GM23338 (cell line): ENCODE results near the gene FAM13A. TPM values are rescaled to one million over a fixed set of nuclear protein-coding genes. Genes with fewer than 3 reads are reported as not detected.

ENCODE experiments used
- ATAC-seq: fragments of 200-7000 bp; cut with Tn5 transposase; 3 replicates; pipeline ENCODE4 v1.9.1; 2020
- DNase-seq: peaks from one replicate; pipeline ENCODE4 v3.0.0-alpha.2; 2015; ENCODE audit warnings: low spot score
- H2AFZ ChIP-seq: fragments of 200-600 bp; sonication (generic); 2 replicates; pipeline ENCODE4 v1.8.0; 2016; ENCODE audit warnings: antibody characterized with exemption, mild to moderate bottlenecking, moderate library complexity
- H3F3A ChIP-seq: fragments of 200-600 bp; sonication (generic); replicated peaks from 2 replicates; pipeline ENCODE4 v1.8.0; 2017; ENCODE audit warnings: antibody characterized with exemption, mixed run types, low read depth
- H3K27ac ChIP-seq: fragments of 200-600 bp; sonication (generic); 2 replicates; pipeline ENCODE4 v1.6.1; 2016; ENCODE audit warnings: low read depth
- H3K27me3 ChIP-seq: fragments of 200-600 bp; sonication (generic); 2 replicates; pipeline ENCODE4 v1.8.0; 2016; ENCODE audit warnings: mild to moderate bottlenecking, mixed run types, moderate library complexity; ENCODE audit not compliant: insufficient read depth
- H3K36me3 ChIP-seq: fragments of 200-600 bp; sonication (generic); 2 replicates; pipeline ENCODE4 v1.8.0; 2016; ENCODE audit warnings: mild to moderate bottlenecking; ENCODE audit not compliant: insufficient read depth
- H3K4me1 ChIP-seq: fragments of 200-600 bp; sonication (generic); 2 replicates; pipeline ENCODE4 v1.8.0; 2016; ENCODE audit warnings: mild to moderate bottlenecking, moderate library complexity; ENCODE audit not compliant: insufficient read depth
- H3K4me2 ChIP-seq: fragments of 200-600 bp; sonication (generic); 2 replicates; pipeline ENCODE4 v1.7.1; 2017; ENCODE audit warnings: mixed run types
- H3K4me3 ChIP-seq: fragments of 200-600 bp; sonication (generic); 2 replicates; pipeline ENCODE4 v1.6.1; 2016; ENCODE audit warnings: mixed run types
- H3K79me2 ChIP-seq: fragments of 200-600 bp; sonication (generic); replicated peaks from 2 replicates; pipeline ENCODE4 v1.8.0; 2017; ENCODE audit warnings: mild to moderate bottlenecking; ENCODE audit not compliant: insufficient read depth
- H3K9me2 ChIP-seq: fragments of 200-600 bp; sonication (generic); 2 replicates; pipeline ENCODE4 v1.8.0; 2017; ENCODE audit not compliant: insufficient read depth
- H4K20me1 ChIP-seq: fragments of 200-600 bp; sonication (generic); replicated peaks from 2 replicates; pipeline ENCODE4 v1.8.0; 2017; ENCODE audit warnings: mild to moderate bottlenecking; ENCODE audit not compliant: insufficient read depth
- H3K27ac Mint-ChIP-seq: 2 replicates; pipeline ENCODE4 v1.8.0; 2020; ENCODE audit warnings: inconsistent platforms, mild to moderate bottlenecking, moderate library complexity, mixed read lengths
- H3K27me3 Mint-ChIP-seq: 3 replicates; pipeline ENCODE4 v1.8.0; 2022; ENCODE audit warnings: low read depth, mild to moderate bottlenecking, moderate library complexity, mixed read lengths, inconsistent platforms; ENCODE audit not compliant: insufficient read depth, poor library complexity
- H3K36me3 Mint-ChIP-seq: 3 replicates; pipeline ENCODE4 v1.8.0; 2021; ENCODE audit warnings: low read depth, mild to moderate bottlenecking, inconsistent platforms, moderate library complexity, mixed read lengths
- H3K4me1 Mint-ChIP-seq: 3 replicates; pipeline ENCODE4 v1.8.0; 2020; ENCODE audit warnings: mild to moderate bottlenecking, inconsistent platforms, mixed read lengths
- H3K4me3 Mint-ChIP-seq: 3 replicates; pipeline ENCODE4 v1.8.0; 2021; ENCODE audit warnings: moderate library complexity, mild to moderate bottlenecking, inconsistent platforms, mixed read lengths
- H3K9me3 Mint-ChIP-seq: 3 replicates; pipeline ENCODE4 v1.8.0; 2020; ENCODE audit warnings: moderate library complexity, mild to moderate bottlenecking, inconsistent platforms, mixed read lengths
- CREB1 ChIP-seq: fragments of 250-450 bp; sonication (Bioruptor Pico); IDR thresholded peaks from 2 replicates; pipeline ENCODE4 v1.5.0; 2020; ENCODE audit warnings: low read depth, mild to moderate bottlenecking, moderate library complexity
- JUNB ChIP-seq: IDR thresholded peaks from one replicate; pipeline ENCODE4 v1.6.1; 2016; ENCODE audit warnings: antibody characterized with exemption; ENCODE audit not compliant: unreplicated experiment
- ZNF114 ChIP-seq: fragments of 250-450 bp; sonication (Bioruptor Pico); IDR thresholded peaks from 2 replicates; pipeline ENCODE4 v1.5.0; 2020; ENCODE audit warnings: mild to moderate bottlenecking, moderate library complexity
- ZNF331 ChIP-seq: fragments of 250-450 bp; sonication (Bioruptor Pico); IDR thresholded peaks from 2 replicates; pipeline ENCODE4 v1.5.0; 2020; ENCODE audit warnings: low read depth, mild to moderate bottlenecking, moderate library complexity
- polyA plus RNA-seq: library from polyadenylated mRNA; unstranded; fragments of >200 nt; fragmentation: Nextera tagmentation; extraction: Ambion mirVana; gene quantifications from 2 replicates; pipeline ENCODE4 v1.2.1, GENCODE V29; 2016
- total RNA-seq: library from RNA; depleted of rRNA; stranded (reverse); fragments of >200 nt; shearing (Covaris generic); gene quantifications from 2 replicates; pipeline ENCODE4 v1.2.3, GENCODE V29; 2014
- TF ChIP-seq, protein P1 (sequence below): fragments of 250-450 bp; sonication (Bioruptor Pico); IDR thresholded peaks from 2 replicates; pipeline ENCODE4 v1.5.0; 2020; ENCODE audit warnings: mild to moderate bottlenecking, moderate library complexity
- TF ChIP-seq, protein P2 (sequence below): IDR thresholded peaks from 2 replicates; pipeline ENCODE4 v1.6.1; 2016; ENCODE audit warnings: antibody characterized with exemption
- TF ChIP-seq, protein P3 (sequence below): IDR thresholded peaks from one replicate; pipeline ENCODE4 v1.6.1; 2018; ENCODE audit warnings: antibody characterized with exemption; ENCODE audit not compliant: unreplicated experiment

FAM13A gene
- total and polyA plus RNA-seq, 2 experiments from 2014 or later, result 13.9 to 28.4 TPM

DNA sequence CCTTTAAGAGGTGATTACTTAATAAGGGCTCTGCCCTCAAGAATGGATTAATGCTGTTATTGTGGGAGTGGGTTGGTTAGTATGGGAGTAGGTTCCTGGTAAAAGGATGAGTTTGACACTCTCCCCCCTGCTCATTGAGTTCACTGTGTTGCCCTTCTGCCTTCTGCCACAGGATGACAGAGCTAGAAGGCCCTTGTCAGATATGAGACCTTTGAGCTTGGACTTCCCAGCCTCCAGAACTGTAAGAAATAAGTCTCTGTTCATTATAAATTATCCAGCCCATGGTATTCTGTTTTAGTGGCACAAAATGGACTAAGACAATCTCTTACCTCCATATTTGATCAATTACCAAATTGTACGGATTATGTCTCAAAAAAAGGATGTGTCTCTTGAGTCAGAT lies 245.1 kb downstream of the FAM13A start (continued):
- TF ChIP-seq, protein P1, sequence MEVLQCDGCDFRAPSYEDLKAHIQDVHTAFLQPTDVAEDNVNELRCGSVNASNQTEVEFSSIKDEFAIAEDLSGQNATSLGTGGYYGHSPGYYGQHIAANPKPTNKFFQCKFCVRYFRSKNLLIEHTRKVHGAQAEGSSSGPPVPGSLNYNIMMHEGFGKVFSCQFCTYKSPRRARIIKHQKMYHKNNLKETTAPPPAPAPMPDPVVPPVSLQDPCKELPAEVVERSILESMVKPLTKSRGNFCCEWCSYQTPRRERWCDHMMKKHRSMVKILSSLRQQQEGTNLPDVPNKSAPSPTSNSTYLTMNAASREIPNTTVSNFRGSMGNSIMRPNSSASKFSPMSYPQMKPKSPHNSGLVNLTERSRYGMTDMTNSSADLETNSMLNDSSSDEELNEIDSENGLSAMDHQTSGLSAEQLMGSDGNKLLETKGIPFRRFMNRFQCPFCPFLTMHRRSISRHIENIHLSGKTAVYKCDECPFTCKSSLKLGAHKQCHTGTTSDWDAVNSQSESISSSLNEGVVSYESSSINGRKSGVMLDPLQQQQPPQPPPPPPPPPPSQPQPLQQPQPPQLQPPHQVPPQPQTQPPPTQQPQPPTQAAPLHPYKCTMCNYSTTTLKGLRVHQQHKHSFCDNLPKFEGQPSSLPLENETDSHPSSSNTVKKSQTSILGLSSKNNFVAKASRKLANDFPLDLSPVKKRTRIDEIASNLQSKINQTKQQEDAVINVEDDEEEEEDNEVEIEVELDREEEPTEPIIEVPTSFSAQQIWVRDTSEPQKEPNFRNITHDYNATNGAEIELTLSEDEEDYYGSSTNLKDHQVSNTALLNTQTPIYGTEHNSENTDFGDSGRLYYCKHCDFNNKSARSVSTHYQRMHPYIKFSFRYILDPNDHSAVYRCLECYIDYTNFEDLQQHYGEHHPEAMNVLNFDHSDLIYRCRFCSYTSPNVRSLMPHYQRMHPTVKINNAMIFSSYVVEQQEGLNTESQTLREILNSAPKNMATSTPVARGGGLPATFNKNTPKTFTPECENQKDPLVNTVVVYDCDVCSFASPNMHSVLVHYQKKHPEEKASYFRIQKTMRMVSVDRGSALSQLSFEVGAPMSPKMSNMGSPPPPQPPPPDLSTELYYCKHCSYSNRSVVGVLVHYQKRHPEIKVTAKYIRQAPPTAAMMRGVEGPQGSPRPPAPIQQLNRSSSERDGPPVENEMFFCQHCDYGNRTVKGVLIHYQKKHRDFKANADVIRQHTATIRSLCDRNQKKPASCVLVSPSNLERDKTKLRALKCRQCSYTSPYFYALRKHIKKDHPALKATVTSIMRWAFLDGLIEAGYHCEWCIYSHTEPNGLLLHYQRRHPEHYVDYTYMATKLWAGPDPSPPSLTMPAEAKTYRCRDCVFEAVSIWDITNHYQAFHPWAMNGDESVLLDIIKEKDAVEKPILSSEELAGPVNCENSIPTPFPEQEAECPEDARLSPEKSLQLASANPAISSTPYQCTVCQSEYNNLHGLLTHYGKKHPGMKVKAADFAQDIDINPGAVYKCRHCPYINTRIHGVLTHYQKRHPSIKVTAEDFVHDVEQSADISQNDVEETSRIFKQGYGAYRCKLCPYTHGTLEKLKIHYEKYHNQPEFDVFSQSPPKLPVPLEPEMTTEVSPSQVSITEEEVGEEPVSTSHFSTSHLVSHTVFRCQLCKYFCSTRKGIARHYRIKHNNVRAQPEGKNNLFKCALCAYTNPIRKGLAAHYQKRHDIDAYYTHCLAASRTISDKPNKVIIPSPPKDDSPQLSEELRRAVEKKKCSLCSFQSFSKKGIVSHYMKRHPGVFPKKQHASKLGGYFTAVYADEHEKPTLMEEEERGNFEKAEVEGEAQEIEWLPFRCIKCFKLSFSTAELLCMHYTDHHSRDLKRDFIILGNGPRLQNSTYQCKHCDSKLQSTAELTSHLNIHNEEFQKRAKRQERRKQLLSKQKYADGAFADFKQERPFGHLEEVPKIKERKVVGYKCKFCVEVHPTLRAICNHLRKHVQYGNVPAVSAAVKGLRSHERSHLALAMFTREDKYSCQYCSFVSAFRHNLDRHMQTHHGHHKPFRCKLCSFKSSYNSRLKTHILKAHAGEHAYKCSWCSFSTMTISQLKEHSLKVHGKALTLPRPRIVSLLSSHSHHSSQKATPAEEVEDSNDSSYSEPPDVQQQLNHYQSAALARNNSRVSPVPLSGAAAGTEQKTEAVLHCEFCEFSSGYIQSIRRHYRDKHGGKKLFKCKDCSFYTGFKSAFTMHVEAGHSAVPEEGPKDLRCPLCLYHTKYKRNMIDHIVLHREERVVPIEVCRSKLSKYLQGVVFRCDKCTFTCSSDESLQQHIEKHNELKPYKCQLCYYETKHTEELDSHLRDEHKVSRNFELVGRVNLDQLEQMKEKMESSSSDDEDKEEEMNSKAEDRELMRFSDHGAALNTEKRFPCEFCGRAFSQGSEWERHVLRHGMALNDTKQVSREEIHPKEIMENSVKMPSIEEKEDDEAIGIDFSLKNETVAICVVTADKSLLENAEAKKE (CRISPR knock-in tag), result no peak
- TF ChIP-seq JUNB (no peak), CREB1 (no peak), ZNF331 (CRISPR knock-in tag) (no peak), ZNF114 (no peak)
- TF ChIP-seq, protein P2, sequence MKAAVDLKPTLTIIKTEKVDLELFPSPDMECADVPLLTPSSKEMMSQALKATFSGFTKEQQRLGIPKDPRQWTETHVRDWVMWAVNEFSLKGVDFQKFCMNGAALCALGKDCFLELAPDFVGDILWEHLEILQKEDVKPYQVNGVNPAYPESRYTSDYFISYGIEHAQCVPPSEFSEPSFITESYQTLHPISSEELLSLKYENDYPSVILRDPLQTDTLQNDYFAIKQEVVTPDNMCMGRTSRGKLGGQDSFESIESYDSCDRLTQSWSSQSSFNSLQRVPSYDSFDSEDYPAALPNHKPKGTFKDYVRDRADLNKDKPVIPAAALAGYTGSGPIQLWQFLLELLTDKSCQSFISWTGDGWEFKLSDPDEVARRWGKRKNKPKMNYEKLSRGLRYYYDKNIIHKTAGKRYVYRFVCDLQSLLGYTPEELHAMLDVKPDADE, result no peak

DNA sequence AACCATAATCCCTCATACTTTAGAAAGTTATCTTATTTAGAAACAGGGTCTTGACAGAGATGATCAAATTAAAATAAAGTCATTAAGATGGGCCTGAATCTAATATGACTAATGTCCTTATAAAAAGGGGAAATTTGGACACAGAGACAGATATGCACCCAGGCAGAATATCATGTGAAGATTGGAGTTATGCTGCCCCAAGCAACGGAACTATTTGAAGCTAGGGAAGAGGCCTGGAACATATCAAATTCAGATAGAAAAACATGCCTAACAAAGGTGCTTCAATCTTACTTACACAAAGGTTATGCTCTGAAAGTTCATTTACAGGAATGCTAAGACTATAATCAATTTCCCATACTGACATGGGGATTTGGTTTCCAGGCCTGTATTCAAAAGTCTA lies 246.7 kb downstream of the FAM13A start:
- DNase-seq, result no peak
- no peak for TF ChIP-seq ZNF114
- TF ChIP-seq, protein P3, sequence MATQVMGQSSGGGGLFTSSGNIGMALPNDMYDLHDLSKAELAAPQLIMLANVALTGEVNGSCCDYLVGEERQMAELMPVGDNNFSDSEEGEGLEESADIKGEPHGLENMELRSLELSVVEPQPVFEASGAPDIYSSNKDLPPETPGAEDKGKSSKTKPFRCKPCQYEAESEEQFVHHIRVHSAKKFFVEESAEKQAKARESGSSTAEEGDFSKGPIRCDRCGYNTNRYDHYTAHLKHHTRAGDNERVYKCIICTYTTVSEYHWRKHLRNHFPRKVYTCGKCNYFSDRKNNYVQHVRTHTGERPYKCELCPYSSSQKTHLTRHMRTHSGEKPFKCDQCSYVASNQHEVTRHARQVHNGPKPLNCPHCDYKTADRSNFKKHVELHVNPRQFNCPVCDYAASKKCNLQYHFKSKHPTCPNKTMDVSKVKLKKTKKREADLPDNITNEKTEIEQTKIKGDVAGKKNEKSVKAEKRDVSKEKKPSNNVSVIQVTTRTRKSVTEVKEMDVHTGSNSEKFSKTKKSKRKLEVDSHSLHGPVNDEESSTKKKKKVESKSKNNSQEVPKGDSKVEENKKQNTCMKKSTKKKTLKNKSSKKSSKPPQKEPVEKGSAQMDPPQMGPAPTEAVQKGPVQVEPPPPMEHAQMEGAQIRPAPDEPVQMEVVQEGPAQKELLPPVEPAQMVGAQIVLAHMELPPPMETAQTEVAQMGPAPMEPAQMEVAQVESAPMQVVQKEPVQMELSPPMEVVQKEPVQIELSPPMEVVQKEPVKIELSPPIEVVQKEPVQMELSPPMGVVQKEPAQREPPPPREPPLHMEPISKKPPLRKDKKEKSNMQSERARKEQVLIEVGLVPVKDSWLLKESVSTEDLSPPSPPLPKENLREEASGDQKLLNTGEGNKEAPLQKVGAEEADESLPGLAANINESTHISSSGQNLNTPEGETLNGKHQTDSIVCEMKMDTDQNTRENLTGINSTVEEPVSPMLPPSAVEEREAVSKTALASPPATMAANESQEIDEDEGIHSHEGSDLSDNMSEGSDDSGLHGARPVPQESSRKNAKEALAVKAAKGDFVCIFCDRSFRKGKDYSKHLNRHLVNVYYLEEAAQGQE, result no peak

More for the DNA sequence above, 246.7 kb downstream of the FAM13A start:
- no peaks in the 10 kb centered on the region for H3K27me3 Mint-ChIP-seq
- no peak for ATAC-seq
- no peaks in the 10 kb centered on the region for H3K79me2 ChIP-seq
- H3K4me1 Mint-ChIP-seq, result peaks cover 21% of the 10 kb centered on the region; the same call in 2 of the 3 replicates
- no peak overlapping the region for H3K4me2 ChIP-seq
- no peaks in the 10 kb centered on the region for H3K9me2 ChIP-seq
- no peak overlapping the region for H2AFZ ChIP-seq
- H3F3A ChIP-seq, result no peaks in the 10 kb centered on the region
- no peaks in the 10 kb centered on the region for H3K36me3 Mint-ChIP-seq
- no peak overlapping the region for H3K4me3 ChIP-seq
- no peak overlapping the region for H3K27ac ChIP-seq
- no peaks in the 10 kb centered on the region for H3K36me3 ChIP-seq
- H4K20me1 ChIP-seq, result no peaks in the 10 kb centered on the region
- H3K27me3 ChIP-seq, result no peaks in the 10 kb centered on the region
- H3K27ac Mint-ChIP-seq, result no peak overlapping the region
- H3K4me1 ChIP-seq, result 0 out of 2 replicates have a peak, but pooled peaks cover 3% of the 10 kb centered on the region
- no peak overlapping the region for H3K4me3 Mint-ChIP-seq
- no peaks in the 10 kb centered on the region for H3K9me3 Mint-ChIP-seq
